Erythroblast (primary cell): ENCODE measurements around the gene ACTG1.
"Not testable (repeated sequence)": the region's sequence is repeated elsewhere in the genome, so short reads cannot be mapped to it uniquely, and the experiment has no call there.

ENCODE experiments used
- GATA1 ChIP-seq: IDR thresholded peaks from 2 replicates; pipeline ENCODE4 v1.6.1; 2011; ENCODE audit warnings: low read depth, mild to moderate bottlenecking, control low read depth, low read length, moderate library complexity
- POLR2A ChIP-seq: IDR thresholded peaks from 2 replicates; pipeline ENCODE4 v1.6.1; 2011; ENCODE audit warnings: mild to moderate bottlenecking, low read length

GRCh38 chr17:81531998-81532404 is 19.4 kb upstream of the ACTG1 start:
- TF ChIP-seq POLR2A, GATA1: not testable (repeated sequence)
